IMR-90 (cell line): ENCODE measurements around the gene NPAS3. TPM values are rescaled to one million over a fixed set of nuclear protein-coding genes. Genes with fewer than 3 reads are reported as not detected.

Source experiments
- ATAC-seq: fragments of 200-7000 bp; cut with Tn5 transposase; 2 replicates; pipeline ENCODE4 v1.9.1; 2020; ENCODE audit warnings: low read depth, mild to moderate bottlenecking, moderate library complexity
- BruUV-seq: library from RNA; stranded (reverse); fragments of 400-500 nt; replicated peaks from 2 replicates; lab custom pipeline; 2021; lab: Mats Ljungman, UMichigan
- CTCF ChIA-PET: fragments of 300-600 bp; formaldehyde crosslinking; extraction: SDS; loops from one replicate; lab custom pipeline; 2021; ENCODE audit warnings: antibody characterized with exemption; lab: Yijun Ruan, JAX
- POLR2A ChIA-PET: fragments of 300-600 bp; sonication (Branson Sonifier 250); formaldehyde crosslinking; loops from one replicate; lab custom pipeline; 2022; ENCODE audit warnings: antibody characterized with exemption; ENCODE audit not compliant: unreplicated experiment; lab: Charles Lee
- DNase-seq: peaks from one replicate; pipeline ENCODE4 v3.0.0; 2013
- H2AFZ ChIP-seq: replicated peaks from 2 replicates; pipeline ENCODE3; 2013; ENCODE audit warnings: low read length, mild to moderate bottlenecking; ENCODE audit not compliant: poor library complexity
- H2AK5ac ChIP-seq: 2 replicates; pipeline ENCODE4 v1.6.1; 2013; ENCODE audit warnings: low read depth, low read length, inconsistent platforms
- H2AK9ac ChIP-seq: replicated peaks from 2 replicates; pipeline ENCODE3; 2013; ENCODE audit warnings: mild to moderate bottlenecking, low read depth, low read length, moderate library complexity; ENCODE audit not compliant: poor library complexity
- H2BK120ac ChIP-seq: 2 replicates; pipeline ENCODE4 v1.6.1; 2013; ENCODE audit warnings: low read depth, low read length, inconsistent platforms
- H2BK15ac ChIP-seq: 3 replicates; pipeline ENCODE4 v1.6.1; 2013; ENCODE audit warnings: low read depth, low read length, inconsistent platforms
- H2BK20ac ChIP-seq: 2 replicates; pipeline ENCODE4 v1.6.1; 2013; ENCODE audit warnings: low read depth, mild to moderate bottlenecking, inconsistent platforms, low read length, moderate library complexity
- H2BK5ac ChIP-seq: 2 replicates; pipeline ENCODE4 v1.6.1; 2013; ENCODE audit warnings: mild to moderate bottlenecking, low read depth, low read length, inconsistent platforms; ENCODE audit not compliant: poor library complexity, severe bottlenecking
- H3K14ac ChIP-seq: replicated peaks from 2 replicates; pipeline ENCODE4 v1.6.1; 2013; ENCODE audit warnings: low read depth, low read length, inconsistent platforms
- H3K18ac ChIP-seq: 2 replicates; pipeline ENCODE4 v1.6.1; 2013; ENCODE audit warnings: low read depth, low read length, control low read depth
- H3K23ac ChIP-seq: 2 replicates; pipeline ENCODE4 v1.6.1; 2013; ENCODE audit warnings: low read depth, low read length, inconsistent platforms
- H3K27ac ChIP-seq: 2 replicates; pipeline ENCODE4 v1.5.1; 2013; ENCODE audit warnings: mild to moderate bottlenecking, control low read depth, low read length; ENCODE audit not compliant: insufficient read depth
- H3K27me3 ChIP-seq: 2 replicates; pipeline ENCODE4 v1.6.1; 2013; ENCODE audit warnings: low read length; ENCODE audit not compliant: control insufficient read depth, insufficient read depth
- H3K36me3 ChIP-seq: 2 replicates; pipeline ENCODE4 v1.6.1; 2013; ENCODE audit warnings: low read length, mixed read lengths; ENCODE audit not compliant: control insufficient read depth, insufficient read depth
- H3K4ac ChIP-seq: 2 replicates; pipeline ENCODE4 v1.6.1; 2013; ENCODE audit warnings: low read depth, low read length, inconsistent platforms
- H3K4me1 ChIP-seq: 2 replicates; pipeline ENCODE4 v1.6.1; 2013; ENCODE audit warnings: low read length, mixed read lengths; ENCODE audit not compliant: control insufficient read depth, insufficient read depth
- H3K4me2 ChIP-seq: 2 replicates; pipeline ENCODE4 v1.6.1; 2013; ENCODE audit warnings: low read depth, mild to moderate bottlenecking, control low read depth, low read length, moderate library complexity
- H3K4me3 ChIP-seq: 2 replicates; pipeline ENCODE4 v1.5.1; 2013; ENCODE audit warnings: low read depth, mild to moderate bottlenecking, control low read depth, low read length, moderate library complexity; ENCODE audit not compliant: insufficient read depth
- H3K56ac ChIP-seq: 2 replicates; pipeline ENCODE4 v1.6.1; 2013; ENCODE audit warnings: low read length, inconsistent platforms; ENCODE audit not compliant: insufficient read depth; ENCODE audit errors: extremely low read depth
- H3K79me1 ChIP-seq, 2 experiments: 2 replicates each; pipeline ENCODE4 v1.6.1; 2013; ENCODE audit warnings: low read length in 2 of 2, inconsistent platforms in 1 of 2, low read depth in 1 of 2
- H3K9ac ChIP-seq: 2 replicates; pipeline ENCODE4 v1.6.1; 2013; ENCODE audit warnings: low read depth, low read length, control low read depth
- H3K9me1 ChIP-seq: 2 replicates; pipeline ENCODE4 v1.6.1; 2013; ENCODE audit warnings: low read length, inconsistent platforms; ENCODE audit not compliant: insufficient read depth
- H3K9me3 ChIP-seq: 2 replicates; pipeline ENCODE4 v1.6.1; 2013; ENCODE audit warnings: low read length; ENCODE audit not compliant: control insufficient read depth, insufficient read depth
- H4K20me1 ChIP-seq: 2 replicates; pipeline ENCODE4 v1.6.1; 2013; ENCODE audit warnings: low read length, inconsistent platforms; ENCODE audit not compliant: insufficient read depth
- H4K5ac ChIP-seq: 2 replicates; pipeline ENCODE4 v1.6.1; 2013; ENCODE audit warnings: mild to moderate bottlenecking, low read depth, low read length, control low read depth
- H4K8ac ChIP-seq, 2 experiments: 2 replicates each; pipeline ENCODE4 v1.6.1; 2013; ENCODE audit warnings: low read depth in 2 of 2, low read length in 2 of 2, control low read depth in 1 of 2, inconsistent platforms in 1 of 2
- H4K91ac ChIP-seq: 2 replicates; pipeline ENCODE4 v1.6.1; 2013; ENCODE audit warnings: low read depth, low read length, inconsistent platforms; ENCODE audit not compliant: insufficient read depth
- BHLHE40 ChIP-seq: fragments of 150-350 bp; IDR thresholded peaks from 2 replicates; pipeline ENCODE4 v1.6.1; 2016; ENCODE audit warnings: mild to moderate bottlenecking, low read depth, low read length
- CEBPB ChIP-seq: IDR thresholded peaks from 2 replicates; pipeline ENCODE4 v1.6.1; 2012; ENCODE audit warnings: low read depth, low read length, improper control_type of control experiment
- CHD1 ChIP-seq: IDR thresholded peaks from 2 replicates; pipeline ENCODE4 v1.6.1; 2012; ENCODE audit warnings: low read depth, low read length, improper control_type of control experiment
- CTCF ChIP-seq: conservative IDR thresholded peaks from 2 replicates; pipeline ENCODE4 v1.5.1; 2012; ENCODE audit warnings: mild to moderate bottlenecking, low read depth, low read length, improper control_type of control experiment
- ELK1 ChIP-seq: fragments of 150-350 bp; IDR thresholded peaks from 2 replicates; pipeline ENCODE4 v1.6.1; 2016; ENCODE audit warnings: low read depth, mild to moderate bottlenecking, low read length, moderate library complexity, borderline replicate concordance
- FOS ChIP-seq: fragments of 150-350 bp; IDR thresholded peaks from 2 replicates; pipeline ENCODE4 v1.6.1; 2016; ENCODE audit warnings: low read depth, low read length
- MAZ ChIP-seq: IDR thresholded peaks from 2 replicates; pipeline ENCODE4 v1.6.1; 2012; ENCODE audit warnings: low read depth, mild to moderate bottlenecking, low read length, improper control_type of control experiment, moderate library complexity, borderline replicate concordance
- MXI1 ChIP-seq: IDR thresholded peaks from 2 replicates; pipeline ENCODE4 v1.6.1; 2012; ENCODE audit warnings: low read depth, mild to moderate bottlenecking, low read length, moderate library complexity, borderline replicate concordance
- NFE2L2 ChIP-seq: fragments of 150-350 bp; IDR thresholded peaks from 2 replicates; pipeline ENCODE4 v1.6.1; 2016; ENCODE audit warnings: low read depth, mild to moderate bottlenecking, low read length
- POLR2A ChIP-seq: IDR thresholded peaks from 2 replicates; pipeline ENCODE4 v1.6.1; 2012; ENCODE audit warnings: mild to moderate bottlenecking, low read depth, low read length
- RAD21 ChIP-seq: IDR thresholded peaks from 2 replicates; pipeline ENCODE4 v1.6.1; 2012; ENCODE audit warnings: low read length, improper control_type of control experiment
- RCOR1 ChIP-seq: IDR thresholded peaks from 2 replicates; pipeline ENCODE4 v1.6.1; 2012; ENCODE audit warnings: mild to moderate bottlenecking, low read length, improper control_type of control experiment; ENCODE audit not compliant: insufficient replicate concordance
- RFX5 ChIP-seq: IDR thresholded peaks from 2 replicates; pipeline ENCODE4 v1.8.0; 2012; ENCODE audit warnings: low read depth, mild to moderate bottlenecking, low read length, moderate library complexity
- SMC3 ChIP-seq: fragments of 150-350 bp; IDR thresholded peaks from 2 replicates; pipeline ENCODE4 v1.6.1; 2016; ENCODE audit warnings: low read depth, mild to moderate bottlenecking, antibody characterized with exemption, low read length, moderate library complexity
- USF2 ChIP-seq: fragments of 150-350 bp; IDR thresholded peaks from 2 replicates; pipeline ENCODE4 v1.6.1; 2017; ENCODE audit warnings: mild to moderate bottlenecking, antibody characterized with exemption, low read length, low read depth
- dilution Hi-C: fragments of 300-500 bp; cut with HindIII; formaldehyde crosslinking; loops from one replicate; pipeline ENCODE4 v1.14.3; 2018; ENCODE audit warnings: low sequenced_read_pairs; ENCODE audit not compliant: unreplicated experiment
- in situ Hi-C: fragments of 300-500 bp; cut with MboI; formaldehyde crosslinking; loops from 3 replicates; pipeline ENCODE4 v1.14.3; 2019; ENCODE audit warnings: low sequenced_read_pairs, inconsistent platforms, mixed read lengths
- intact Hi-C: fragments of 100-400 bp; cut with micrococcal nuclease; formaldehyde crosslinking; loops from 2 replicates; pipeline ENCODE4 v1.10.0; 2022
- polyA plus RNA-seq, 3 experiments: library from polyadenylated mRNA; depleted of rRNA; stranded (reverse); fragments of >200 nt; gene quantifications; 2 replicates each; pipeline ENCODE4 v1.2.3, GENCODE V29; 2012; ENCODE audit warnings: low replicate concordance in 1 of 3
- total RNA-seq: library from RNA; depleted of rRNA; stranded (reverse); fragments of >200 nt; gene quantifications from 2 replicates; pipeline ENCODE4 v1.2.3, GENCODE V29; 2012

NPAS3 gene
- total and polyA plus RNA-seq, 2 of the 4 experiments (the other 2 are of a cell fraction) = not detected

- BruUV-seq = no TSS peak
- no peak for TF ChIP-seq POLR2A
- TF ChIP-seq NFE2L2 = no peak
- TF ChIP-seq MAZ = no peak
- no peak for TF ChIP-seq USF2
- no peak for TF ChIP-seq CTCF
- no peak for TF ChIP-seq ELK1
- TF ChIP-seq SMC3 = no peak
- no peak for TF ChIP-seq RAD21
- TF ChIP-seq FOS = no peak
- TF ChIP-seq RFX5 = no peak
- TF ChIP-seq RCOR1 = no peak
- no peak for TF ChIP-seq BHLHE40
- TF ChIP-seq CHD1 = no peak
- TF ChIP-seq CEBPB = no peak
- TF ChIP-seq MXI1 = no peak
- ATAC-seq (no peak), DNase-seq (no peak)
- Histone ChIP-seq H3K56ac (no peak overlapping the region), H3K9me3 (no peaks in the 10 kb centered on the region), H3K9ac (no peak overlapping the region), H3K4me3 (no peak overlapping the region), H3K4ac (no peak overlapping the region), H3K27ac (no peak overlapping the region), H3K23ac (no peak overlapping the region), H2BK15ac (no peak overlapping the region), H2AK9ac (no peak overlapping the region), H3K4me1 (no peaks in the 10 kb centered on the region), H3K14ac (no peak overlapping the region), H2AK5ac (no peak overlapping the region), H2BK120ac (no peak overlapping the region), H4K5ac (no peak overlapping the region), H4K20me1 (no peaks in the 10 kb centered on the region), H3K27me3 (no peaks in the 10 kb centered on the region), H3K18ac (no peak overlapping the region), H2AFZ (no peak overlapping the region), H4K8ac (no peak overlapping the region), H2BK20ac (no peak overlapping the region), H2BK5ac (no peak overlapping the region), H3K9me1 (no peaks in the 10 kb centered on the region), H3K36me3 (no peaks in the 10 kb centered on the region), H3K79me1 (no peaks in the 10 kb centered on the region), H3K4me2 (no peak overlapping the region), H4K91ac (no peak overlapping the region)
- intact Hi-C loops (no loop called here), dilution Hi-C loops (no loop called here), in situ Hi-C loops (no loop called here)
- ChIA-PET CTCF (no interaction called here), POLR2A (no interaction called here)
These were observed 90.8 kb downstream of the NPAS3 start for GRCh38 chr14:33029511-33029910.
